Bone marrow (tissue), 2 donors: ENCODE data around the gene PEAR1.

Source experiments
- DNase-seq, 2 donors: peaks; one replicate each; lab custom pipeline; 2025; lab: John Stamatoyannopoulos, UW

Gene PEAR1

DNA sequence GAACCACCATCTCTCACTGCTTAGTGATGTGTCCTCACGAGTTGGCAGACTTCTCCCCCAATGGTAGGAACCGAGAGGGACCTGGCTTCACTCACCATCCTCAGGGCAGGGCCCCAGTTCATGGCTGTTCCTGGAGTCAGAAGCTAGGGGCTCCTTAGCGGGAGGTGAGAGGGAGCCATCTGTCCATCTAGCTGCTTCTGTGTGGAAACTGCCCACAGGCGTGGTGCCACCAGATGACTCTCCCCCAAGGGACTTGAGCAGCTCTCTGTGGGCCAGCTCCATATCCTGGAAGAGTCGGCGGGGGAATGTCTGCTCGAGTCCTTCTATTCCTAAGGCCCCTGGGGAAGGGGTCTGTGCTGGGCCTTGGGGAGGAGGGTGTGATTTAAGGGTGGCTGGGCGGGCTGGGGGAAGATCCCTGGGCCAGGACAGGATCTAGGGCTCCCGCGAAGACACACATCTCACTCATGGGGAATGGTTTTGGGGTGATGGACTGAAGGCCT lies 43.3 kb downstream of the PEAR1 start:
- no peak for DNase-seq

- DNase-seq = no peak
Measured at GRCh38 chr1:156937883-156938282, 44.4 kb downstream of the PEAR1 start.

- DNase-seq = no peak
Measured at GRCh38 chr1:156938813-156939212, 45.3 kb downstream of the PEAR1 start.

GRCh38 chr1:156939786-156940334 lies 46.3 kb downstream of the PEAR1 start:
- no peak for DNase-seq

- DNase-seq = no peak
Measured at GRCh38 chr1:156941675-156942074, 48.2 kb downstream of the PEAR1 start.

- no peak for DNase-seq
Measured at GRCh38 chr1:156942176-156942575, 48.7 kb downstream of the PEAR1 start.

GRCh38 chr1:156942576-156942975 lies 49.1 kb downstream of the PEAR1 start:
- no peak for DNase-seq

- no peak for DNase-seq
Measured at GRCh38 chr1:156943756-156944155, 50.2 kb downstream of the PEAR1 start.

- DNase-seq = no peak
Measured at GRCh38 chr1:156944268-156944667, 50.8 kb downstream of the PEAR1 start.

DNA sequence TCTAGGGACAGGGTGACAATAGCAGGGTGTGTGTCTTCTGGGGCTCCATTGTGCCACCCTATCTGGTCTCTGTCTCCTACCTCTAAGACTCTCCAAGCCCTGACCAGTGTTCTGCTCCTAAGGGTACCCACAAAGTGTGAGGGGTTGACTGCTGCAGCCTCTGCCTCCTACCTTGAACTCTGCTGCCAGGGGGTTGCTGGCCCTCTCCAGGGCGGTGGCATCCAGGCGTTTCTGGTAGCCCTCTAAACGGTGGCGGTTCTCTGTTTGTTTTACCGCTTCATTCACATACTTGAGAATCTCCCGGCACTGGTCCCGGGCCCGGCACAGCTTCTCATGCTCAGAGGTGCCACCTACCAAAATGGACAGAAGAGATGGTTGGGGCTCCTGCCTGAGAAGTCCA lies 51.3 kb downstream of the PEAR1 start:
- no peak for DNase-seq

- no peak for DNase-seq
Measured at GRCh38 chr1:156945881-156946661, 52.6 kb downstream of the PEAR1 start.

DNA sequence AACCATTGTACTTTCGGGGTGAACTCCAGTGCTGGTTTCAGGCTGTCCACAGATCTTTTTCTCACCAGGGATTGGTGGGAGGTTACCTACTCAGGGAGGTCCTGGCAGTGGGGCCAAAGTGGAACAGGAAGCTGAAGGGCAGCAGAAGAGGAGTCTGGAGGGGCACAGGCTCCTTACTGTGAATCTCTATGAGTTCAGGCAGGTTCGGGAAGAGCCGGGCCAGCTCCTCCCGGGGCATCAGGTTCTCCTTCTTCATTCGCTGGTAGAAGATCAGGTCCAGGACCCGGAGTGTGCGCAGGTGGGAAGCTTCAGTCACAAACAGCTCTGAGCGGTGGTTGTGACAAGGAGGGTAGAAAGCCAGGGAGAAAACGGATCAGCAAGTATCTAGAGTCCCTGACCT lies 53.6 kb downstream of the PEAR1 start:
- no peak for DNase-seq

DNA sequence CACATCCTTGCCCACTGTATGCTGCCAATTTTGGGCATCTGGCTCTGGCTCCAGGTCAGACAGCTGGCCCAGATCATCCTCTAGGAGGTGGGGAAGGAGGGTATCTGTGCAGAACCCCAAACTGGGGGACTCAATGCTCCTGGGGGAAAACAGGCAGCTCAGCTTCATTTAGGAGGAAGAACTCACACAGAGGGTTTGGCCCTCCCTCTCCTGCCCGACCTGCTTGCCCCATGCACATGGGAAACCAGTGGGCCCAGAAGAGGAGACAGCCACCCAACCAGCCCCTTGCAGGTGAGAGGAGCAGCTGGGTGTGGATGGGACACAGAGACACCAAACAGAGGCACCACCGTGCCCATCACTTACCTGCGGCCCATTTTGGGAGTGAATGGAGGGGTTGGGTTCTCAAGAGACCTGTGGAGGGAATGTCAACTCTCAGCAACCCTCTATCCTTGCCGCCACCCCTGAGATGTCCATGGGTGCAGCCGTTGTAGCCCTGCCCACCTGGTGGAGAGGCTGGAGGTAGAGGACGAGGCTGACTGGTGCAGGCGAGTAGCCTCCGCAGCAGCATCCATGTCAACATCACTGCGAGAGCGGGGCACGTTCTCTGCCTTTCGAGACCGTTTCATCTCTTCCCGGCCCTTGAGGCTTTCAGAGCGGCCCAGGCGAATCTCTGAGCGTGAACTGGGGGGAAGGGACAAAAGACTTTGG lies 54.5 kb downstream of the PEAR1 start:
- DNase-seq = no peak

DNA sequence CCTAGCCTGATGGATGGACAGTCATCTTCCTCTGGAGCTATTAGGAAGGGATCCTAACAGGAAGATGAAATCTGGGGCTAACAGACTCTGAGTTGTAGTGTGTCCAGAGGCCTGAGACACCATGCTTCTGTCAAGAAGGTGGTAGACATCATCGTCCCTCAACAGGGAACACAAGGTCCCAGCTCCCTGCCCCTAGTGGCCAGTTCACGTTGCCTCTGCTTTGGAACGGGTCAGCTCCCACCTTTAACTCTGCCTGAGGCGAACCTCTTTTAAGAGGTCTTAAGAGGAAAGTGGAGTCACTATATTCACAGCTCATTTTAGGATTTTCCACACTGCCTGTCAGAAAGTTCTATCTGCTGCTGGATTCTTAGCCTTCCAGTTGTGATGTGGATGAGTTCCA lies 55.2 kb downstream of the PEAR1 start:
- no peak for DNase-seq

GRCh38 chr1:156949127-156949526 lies 55.6 kb downstream of the PEAR1 start:
- DNase-seq = no peak

- no peak for DNase-seq
Measured at GRCh38 chr1:156951371-156951770, 57.9 kb downstream of the PEAR1 start.

DNA sequence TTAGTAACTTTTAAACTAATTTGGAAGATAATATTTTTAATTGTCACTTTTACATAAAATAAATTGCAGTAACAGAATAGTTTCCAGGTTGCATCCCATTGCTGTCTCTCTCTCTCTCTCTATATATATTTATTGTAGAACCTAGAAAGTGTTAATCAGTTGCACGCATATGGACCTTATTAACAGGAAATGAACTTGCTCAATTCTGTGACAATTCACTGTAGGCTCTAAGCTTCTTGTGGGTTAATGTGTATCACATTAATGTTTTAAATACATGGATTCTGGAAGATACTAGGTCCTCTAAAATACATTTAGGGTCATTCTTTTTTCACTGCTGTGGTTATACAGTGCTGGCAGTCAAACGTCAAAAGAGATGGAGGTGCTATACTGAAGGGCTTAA lies 60.1 kb downstream of the PEAR1 start:
- no peak for DNase-seq

GRCh38 chr1:156956333-156956732 lies 62.8 kb downstream of the PEAR1 start:
- DNase-seq = no peak

GRCh38 chr1:156957634-156958033 lies 64.1 kb downstream of the PEAR1 start:
- DNase-seq = no peak

GRCh38 chr1:156958247-156958714 lies 64.8 kb downstream of the PEAR1 start:
- DNase-seq = no peak

DNA sequence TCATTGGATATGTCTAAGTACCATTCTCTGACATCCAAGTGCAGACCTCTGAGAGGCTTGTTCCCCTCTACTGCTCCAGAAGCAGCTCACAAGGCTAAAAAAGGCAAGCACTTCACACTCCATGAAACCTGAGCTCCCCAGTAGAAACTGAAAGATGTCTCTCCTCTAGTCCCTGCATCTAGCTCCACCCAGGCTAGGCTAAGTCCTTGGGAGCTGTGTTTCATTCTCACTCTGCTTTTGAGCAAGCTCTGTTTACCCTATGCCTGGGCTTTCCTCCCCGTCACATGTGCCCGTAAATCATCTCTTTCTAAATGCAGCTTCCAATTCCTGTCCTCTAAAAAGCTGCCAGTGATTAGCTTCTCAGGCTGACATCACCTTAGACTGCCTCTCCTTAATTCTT lies 65.9 kb downstream of the PEAR1 start:
- no peak for DNase-seq

GRCh38 chr1:156959925-156960324 lies 66.4 kb downstream of the PEAR1 start:
- no peak for DNase-seq

DNA sequence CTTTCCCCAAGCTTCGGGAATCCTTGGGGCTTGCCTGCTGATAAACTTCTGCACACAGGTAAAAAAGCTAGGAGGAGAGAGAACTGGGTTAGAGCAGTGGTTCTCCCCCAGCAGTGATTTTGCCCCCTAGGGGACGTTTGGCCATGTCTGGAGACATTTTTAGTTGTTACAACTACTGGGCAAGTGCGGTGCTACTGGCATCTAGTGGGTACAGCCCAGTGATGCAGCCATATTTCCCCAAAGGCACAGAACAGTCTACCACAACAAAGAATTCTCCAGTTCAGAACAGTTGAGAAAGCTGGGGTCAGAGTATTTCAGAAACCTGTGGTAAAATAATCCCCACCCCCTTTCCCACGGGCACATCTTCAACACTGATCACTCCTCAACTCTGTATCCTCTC lies 68.2 kb downstream of the PEAR1 start:
- no peak for DNase-seq
